GM23338 (cell line): Measurements from ENCODE around the gene TERB1. TPM values are rescaled to one million over a fixed set of nuclear protein-coding genes. Genes with fewer than 3 reads are reported as not detected.

Source experiments
- ATAC-seq: fragments of 200-7000 bp; cut with Tn5 transposase; 3 replicates; pipeline ENCODE4 v1.9.1; 2020
- DNase-seq: peaks from one replicate; pipeline ENCODE4 v3.0.0-alpha.2; 2015; ENCODE audit warnings: low spot score
- H2AFZ ChIP-seq: fragments of 200-600 bp; sonication (generic); 2 replicates; pipeline ENCODE4 v1.8.0; 2016; ENCODE audit warnings: antibody characterized with exemption, mild to moderate bottlenecking, moderate library complexity
- H3F3A ChIP-seq: fragments of 200-600 bp; sonication (generic); replicated peaks from 2 replicates; pipeline ENCODE4 v1.8.0; 2017; ENCODE audit warnings: antibody characterized with exemption, mixed run types, low read depth
- H3K27ac ChIP-seq: fragments of 200-600 bp; sonication (generic); 2 replicates; pipeline ENCODE4 v1.6.1; 2016; ENCODE audit warnings: low read depth
- H3K27me3 ChIP-seq: fragments of 200-600 bp; sonication (generic); 2 replicates; pipeline ENCODE4 v1.8.0; 2016; ENCODE audit warnings: mild to moderate bottlenecking, mixed run types, moderate library complexity; ENCODE audit not compliant: insufficient read depth
- H3K36me3 ChIP-seq: fragments of 200-600 bp; sonication (generic); 2 replicates; pipeline ENCODE4 v1.8.0; 2016; ENCODE audit warnings: mild to moderate bottlenecking; ENCODE audit not compliant: insufficient read depth
- H3K4me1 ChIP-seq: fragments of 200-600 bp; sonication (generic); 2 replicates; pipeline ENCODE4 v1.8.0; 2016; ENCODE audit warnings: mild to moderate bottlenecking, moderate library complexity; ENCODE audit not compliant: insufficient read depth
- H3K4me2 ChIP-seq: fragments of 200-600 bp; sonication (generic); 2 replicates; pipeline ENCODE4 v1.7.1; 2017; ENCODE audit warnings: mixed run types
- H3K4me3 ChIP-seq: fragments of 200-600 bp; sonication (generic); 2 replicates; pipeline ENCODE4 v1.6.1; 2016; ENCODE audit warnings: mixed run types
- H3K79me2 ChIP-seq: fragments of 200-600 bp; sonication (generic); replicated peaks from 2 replicates; pipeline ENCODE4 v1.8.0; 2017; ENCODE audit warnings: mild to moderate bottlenecking; ENCODE audit not compliant: insufficient read depth
- H3K9me2 ChIP-seq: fragments of 200-600 bp; sonication (generic); 2 replicates; pipeline ENCODE4 v1.8.0; 2017; ENCODE audit not compliant: insufficient read depth
- H4K20me1 ChIP-seq: fragments of 200-600 bp; sonication (generic); replicated peaks from 2 replicates; pipeline ENCODE4 v1.8.0; 2017; ENCODE audit warnings: mild to moderate bottlenecking; ENCODE audit not compliant: insufficient read depth
- H3K27ac Mint-ChIP-seq: 2 replicates; pipeline ENCODE4 v1.8.0; 2020; ENCODE audit warnings: inconsistent platforms, mild to moderate bottlenecking, moderate library complexity, mixed read lengths
- H3K27me3 Mint-ChIP-seq: 3 replicates; pipeline ENCODE4 v1.8.0; 2022; ENCODE audit warnings: low read depth, mild to moderate bottlenecking, moderate library complexity, mixed read lengths, inconsistent platforms; ENCODE audit not compliant: insufficient read depth, poor library complexity
- H3K36me3 Mint-ChIP-seq: 3 replicates; pipeline ENCODE4 v1.8.0; 2021; ENCODE audit warnings: low read depth, mild to moderate bottlenecking, inconsistent platforms, moderate library complexity, mixed read lengths
- H3K4me1 Mint-ChIP-seq: 3 replicates; pipeline ENCODE4 v1.8.0; 2020; ENCODE audit warnings: mild to moderate bottlenecking, inconsistent platforms, mixed read lengths
- H3K4me3 Mint-ChIP-seq: 3 replicates; pipeline ENCODE4 v1.8.0; 2021; ENCODE audit warnings: moderate library complexity, mild to moderate bottlenecking, inconsistent platforms, mixed read lengths
- H3K9me3 Mint-ChIP-seq: 3 replicates; pipeline ENCODE4 v1.8.0; 2020; ENCODE audit warnings: moderate library complexity, mild to moderate bottlenecking, inconsistent platforms, mixed read lengths
- CREB1 ChIP-seq: fragments of 250-450 bp; sonication (Bioruptor Pico); IDR thresholded peaks from 2 replicates; pipeline ENCODE4 v1.5.0; 2020; ENCODE audit warnings: low read depth, mild to moderate bottlenecking, moderate library complexity
- CTCF ChIP-seq, 2 experiments: fragments of 200-600 bp in 1 of 2; sonication (generic) in 1 of 2; conservative IDR thresholded peaks; 2 replicates each; pipeline versions ENCODE4 v1.5.1 to v1.6.1; 2016 to 2017; ENCODE audit warnings: antibody characterized with exemption in 2 of 2, low read depth in 2 of 2, mild to moderate bottlenecking in 2 of 2, moderate library complexity in 1 of 2
- EZH2 ChIP-seq: fragments of 200-600 bp; sonication (generic); IDR thresholded peaks from one replicate; pipeline ENCODE4 v1.8.0; 2017; ENCODE audit warnings: antibody characterized with exemption, mild to moderate bottlenecking, low read depth; ENCODE audit not compliant: unreplicated experiment
- EZH2phosphoT487 ChIP-seq: fragments of 200-600 bp; sonication (generic); IDR thresholded peaks from one replicate; pipeline ENCODE4 v1.8.1; 2018; ENCODE audit warnings: antibody characterized with exemption; ENCODE audit not compliant: unreplicated experiment
- JUNB ChIP-seq: IDR thresholded peaks from one replicate; pipeline ENCODE4 v1.6.1; 2016; ENCODE audit warnings: antibody characterized with exemption; ENCODE audit not compliant: unreplicated experiment
- NANOG ChIP-seq: IDR thresholded peaks from 2 replicates; pipeline ENCODE4 v1.6.1; 2016; ENCODE audit warnings: antibody characterized with exemption, borderline replicate concordance
- POLR2AphosphoS5 ChIP-seq: IDR thresholded peaks from 2 replicates; pipeline ENCODE4 v1.6.1; 2016; ENCODE audit warnings: antibody characterized with exemption, low read depth
- REST ChIP-seq: IDR thresholded peaks from one replicate; pipeline ENCODE4 v1.6.1; 2018; ENCODE audit warnings: antibody characterized with exemption; ENCODE audit not compliant: unreplicated experiment
- STAT1 ChIP-seq: IDR thresholded peaks from one replicate; pipeline ENCODE4 v1.6.1; 2016; ENCODE audit warnings: antibody characterized with exemption; ENCODE audit not compliant: unreplicated experiment
- ZNF114 ChIP-seq: fragments of 250-450 bp; sonication (Bioruptor Pico); IDR thresholded peaks from 2 replicates; pipeline ENCODE4 v1.5.0; 2020; ENCODE audit warnings: mild to moderate bottlenecking, moderate library complexity
- ZNF331 ChIP-seq: fragments of 250-450 bp; sonication (Bioruptor Pico); IDR thresholded peaks from 2 replicates; pipeline ENCODE4 v1.5.0; 2020; ENCODE audit warnings: low read depth, mild to moderate bottlenecking, moderate library complexity
- ZNF462 ChIP-seq: fragments of 250-450 bp; sonication (Bioruptor Pico); IDR thresholded peaks from 2 replicates; pipeline ENCODE4 v1.5.0; 2020; ENCODE audit warnings: mild to moderate bottlenecking, moderate library complexity
- polyA plus RNA-seq: library from polyadenylated mRNA; unstranded; fragments of >200 nt; fragmentation: Nextera tagmentation; extraction: Ambion mirVana; gene quantifications from 2 replicates; pipeline ENCODE4 v1.2.1, GENCODE V29; 2016
- total RNA-seq: library from RNA; depleted of rRNA; stranded (reverse); fragments of >200 nt; shearing (Covaris generic); gene quantifications from 2 replicates; pipeline ENCODE4 v1.2.3, GENCODE V29; 2014

Gene TERB1
- total and polyA plus RNA-seq, 2 experiments from 2014 or later: not detected

GRCh38 chr16:66776457-66776856, 24.9 kb downstream of the TERB1 start:
- Histone ChIP-seq H3K4me1 (no peaks in the 10 kb centered on the region), H3K27ac (no peak overlapping the region), H3K9me2 (no peaks in the 10 kb centered on the region), H3K79me2 (no peaks in the 10 kb centered on the region), H3F3A (no peaks in the 10 kb centered on the region), H3K4me2 (no peak overlapping the region), H3K4me3 (no peak overlapping the region), H4K20me1 (no peaks in the 10 kb centered on the region), H3K36me3 (no peaks in the 10 kb centered on the region), H3K27me3 (no peaks in the 10 kb centered on the region), H2AFZ (peak overlapping the region; percentile 73; the same call in 1 of the 2 replicates)
- no peaks in the 10 kb centered on the region for H3K36me3 Mint-ChIP-seq
- no peaks in the 10 kb centered on the region for H3K9me3 Mint-ChIP-seq
- H3K27ac Mint-ChIP-seq: no peak overlapping the region
- H3K4me3 Mint-ChIP-seq: no peak overlapping the region
- no peak for TF ChIP-seq CREB1 (CRISPR knock-in tag)
- TF ChIP-seq REST: no peak
- TF ChIP-seq ZNF462 (CRISPR knock-in tag): no peak
- no peak for TF ChIP-seq EZH2
- no peak for TF ChIP-seq STAT1
- TF ChIP-seq ZNF331: no peak
- TF ChIP-seq ZNF114 (CRISPR knock-in tag): no peak
- TF ChIP-seq EZH2phosphoT487: no peak
- TF ChIP-seq CTCF (conservative IDR thresholded peaks at IDR 0.05; ENCODE audit: low read depth in 2 of 2): no peak
- TF ChIP-seq NANOG: no peak
- TF ChIP-seq JUNB: no peak
- no peak for TF ChIP-seq POLR2AphosphoS5
- H3K27me3 Mint-ChIP-seq: peaks cover 1% of the 10 kb centered on the region
- ATAC-seq: no peak
- H3K4me1 Mint-ChIP-seq: no peaks in the 10 kb centered on the region
- no peak for DNase-seq
